Endothelial cell (in vitro differentiated cells): ENCODE measurements around the gene GREB1L. TPM values are rescaled to one million over a fixed set of nuclear protein-coding genes. Genes with fewer than 3 reads are reported as not detected.

ENCODE experiments used
- DNase-seq: peaks from one replicate; pipeline ENCODE4 v3.0.0; 2021; ENCODE audit warnings: low spot score
- H3K27ac Mint-ChIP-seq: one replicate; pipeline ENCODE4 v1.8.0; 2021; ENCODE audit warnings: mixed read lengths, inconsistent platforms; ENCODE audit not compliant: unreplicated experiment
- H3K27me3 Mint-ChIP-seq: one replicate; pipeline ENCODE4 v1.8.0; 2021; ENCODE audit warnings: mild to moderate bottlenecking, moderate library complexity, mixed read lengths, inconsistent platforms; ENCODE audit not compliant: unreplicated experiment
- H3K36me3 Mint-ChIP-seq: one replicate; pipeline ENCODE4 v1.8.0; 2021; ENCODE audit warnings: mild to moderate bottlenecking, low read depth, mixed read lengths, inconsistent platforms; ENCODE audit not compliant: unreplicated experiment
- H3K4me1 Mint-ChIP-seq: one replicate; pipeline ENCODE4 v1.8.0; 2021; ENCODE audit warnings: mild to moderate bottlenecking, mixed read lengths, inconsistent platforms; ENCODE audit not compliant: unreplicated experiment
- H3K4me3 Mint-ChIP-seq: one replicate; pipeline ENCODE4 v1.8.0; 2021; ENCODE audit warnings: mild to moderate bottlenecking, mixed read lengths, inconsistent platforms; ENCODE audit not compliant: unreplicated experiment
- H3K9me3 Mint-ChIP-seq: one replicate; pipeline ENCODE4 v1.8.0; 2021; ENCODE audit warnings: mixed read lengths, inconsistent platforms; ENCODE audit not compliant: unreplicated experiment
- total RNA-seq: library from RNA; stranded (reverse); fragmentation: NEBNext Ultra II Directional; extraction: Animal tissue kit (Norgen Biotek cat#: 25700); gene quantifications from one replicate; pipeline ENCODE4 v1.2.1, GENCODE V29; 2021; ENCODE audit not compliant: unreplicated experiment
- TF ChIP-seq, protein P1 (sequence below): fragments of 200-600 bp; sonication (generic); IDR thresholded peaks from one replicate; pipeline ENCODE4 v1.5.0; 2021; ENCODE audit warnings: antibody characterized with exemption; ENCODE audit not compliant: unreplicated experiment

The GREB1L gene
- total RNA-seq, 1 donor from 2014 or later: 105 TPM

- Mint-ChIP-seq H3K27ac (no peak overlapping the region), H3K4me3 (no peak overlapping the region), H3K4me1 (peaks cover 5% of the 10 kb centered on the region), H3K27me3 (no peaks in the 10 kb centered on the region), H3K9me3 (no peaks in the 10 kb centered on the region), H3K36me3 (peaks cover 29% of the 10 kb centered on the region)
- TF ChIP-seq, protein P1, sequence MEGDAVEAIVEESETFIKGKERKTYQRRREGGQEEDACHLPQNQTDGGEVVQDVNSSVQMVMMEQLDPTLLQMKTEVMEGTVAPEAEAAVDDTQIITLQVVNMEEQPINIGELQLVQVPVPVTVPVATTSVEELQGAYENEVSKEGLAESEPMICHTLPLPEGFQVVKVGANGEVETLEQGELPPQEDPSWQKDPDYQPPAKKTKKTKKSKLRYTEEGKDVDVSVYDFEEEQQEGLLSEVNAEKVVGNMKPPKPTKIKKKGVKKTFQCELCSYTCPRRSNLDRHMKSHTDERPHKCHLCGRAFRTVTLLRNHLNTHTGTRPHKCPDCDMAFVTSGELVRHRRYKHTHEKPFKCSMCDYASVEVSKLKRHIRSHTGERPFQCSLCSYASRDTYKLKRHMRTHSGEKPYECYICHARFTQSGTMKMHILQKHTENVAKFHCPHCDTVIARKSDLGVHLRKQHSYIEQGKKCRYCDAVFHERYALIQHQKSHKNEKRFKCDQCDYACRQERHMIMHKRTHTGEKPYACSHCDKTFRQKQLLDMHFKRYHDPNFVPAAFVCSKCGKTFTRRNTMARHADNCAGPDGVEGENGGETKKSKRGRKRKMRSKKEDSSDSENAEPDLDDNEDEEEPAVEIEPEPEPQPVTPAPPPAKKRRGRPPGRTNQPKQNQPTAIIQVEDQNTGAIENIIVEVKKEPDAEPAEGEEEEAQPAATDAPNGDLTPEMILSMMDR: no peak
- DNase-seq: no peak
Measured at GRCh38 chr18:21474621-21475020, 232.6 kb downstream of the GREB1L start.

- no peak for DNase-seq
Measured at GRCh38 chr18:21479721-21480120, 237.7 kb downstream of the GREB1L start.

DNA sequence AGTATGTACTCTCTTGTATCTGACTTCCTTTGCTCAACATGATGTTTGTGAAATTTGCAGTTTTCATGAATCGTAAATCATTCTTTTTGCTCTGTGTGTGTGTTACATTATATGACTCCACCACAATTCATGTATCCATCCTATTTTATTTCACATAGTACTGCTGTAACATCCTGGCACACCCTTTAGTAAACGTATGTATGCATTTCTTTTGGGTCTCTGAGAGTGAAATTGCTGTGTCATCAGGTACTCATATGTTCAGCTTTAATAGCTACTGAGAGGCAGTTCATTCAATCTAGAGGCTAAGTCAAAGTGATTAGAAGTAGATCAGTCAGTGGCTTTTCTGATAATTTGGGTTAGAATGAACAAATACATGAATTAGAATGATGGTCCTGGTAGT is 239.7 kb downstream of the GREB1L start:
- H3K4me3 Mint-ChIP-seq: no peak overlapping the region
- TF ChIP-seq, protein P1: no peak
- peaks cover 18% of the 10 kb centered on the region for H3K36me3 Mint-ChIP-seq
- no peak overlapping the region for H3K27ac Mint-ChIP-seq
- H3K27me3 Mint-ChIP-seq: peaks cover 2% of the 10 kb centered on the region
- no peaks in the 10 kb centered on the region for H3K9me3 Mint-ChIP-seq
- no peak for DNase-seq
- peaks cover 7% of the 10 kb centered on the region for H3K4me1 Mint-ChIP-seq

More at GRCh38 chr18:21479721-21480120, 237.7 kb downstream of the GREB1L start:
- peaks cover 2% of the 10 kb centered on the region for H3K27me3 Mint-ChIP-seq
- H3K9me3 Mint-ChIP-seq: no peaks in the 10 kb centered on the region
- H3K27ac Mint-ChIP-seq: no peak overlapping the region
- H3K36me3 Mint-ChIP-seq: peaks cover 14% of the 10 kb centered on the region
- TF ChIP-seq, protein P1: no peak
- no peak overlapping the region for H3K4me3 Mint-ChIP-seq
- no peaks in the 10 kb centered on the region for H3K4me1 Mint-ChIP-seq

GRCh38 chr18:21483051-21483450 is 241.0 kb downstream of the GREB1L start:
- Mint-ChIP-seq H3K27me3 (peaks cover 2% of the 10 kb centered on the region), H3K4me1 (peaks cover 7% of the 10 kb centered on the region), H3K4me3 (peak overlapping the region; percentile 29), H3K9me3 (no peaks in the 10 kb centered on the region), H3K36me3 (peaks cover 21% of the 10 kb centered on the region), H3K27ac (no peak overlapping the region)
- no peak for DNase-seq
- TF ChIP-seq, protein P1: no peak

DNA sequence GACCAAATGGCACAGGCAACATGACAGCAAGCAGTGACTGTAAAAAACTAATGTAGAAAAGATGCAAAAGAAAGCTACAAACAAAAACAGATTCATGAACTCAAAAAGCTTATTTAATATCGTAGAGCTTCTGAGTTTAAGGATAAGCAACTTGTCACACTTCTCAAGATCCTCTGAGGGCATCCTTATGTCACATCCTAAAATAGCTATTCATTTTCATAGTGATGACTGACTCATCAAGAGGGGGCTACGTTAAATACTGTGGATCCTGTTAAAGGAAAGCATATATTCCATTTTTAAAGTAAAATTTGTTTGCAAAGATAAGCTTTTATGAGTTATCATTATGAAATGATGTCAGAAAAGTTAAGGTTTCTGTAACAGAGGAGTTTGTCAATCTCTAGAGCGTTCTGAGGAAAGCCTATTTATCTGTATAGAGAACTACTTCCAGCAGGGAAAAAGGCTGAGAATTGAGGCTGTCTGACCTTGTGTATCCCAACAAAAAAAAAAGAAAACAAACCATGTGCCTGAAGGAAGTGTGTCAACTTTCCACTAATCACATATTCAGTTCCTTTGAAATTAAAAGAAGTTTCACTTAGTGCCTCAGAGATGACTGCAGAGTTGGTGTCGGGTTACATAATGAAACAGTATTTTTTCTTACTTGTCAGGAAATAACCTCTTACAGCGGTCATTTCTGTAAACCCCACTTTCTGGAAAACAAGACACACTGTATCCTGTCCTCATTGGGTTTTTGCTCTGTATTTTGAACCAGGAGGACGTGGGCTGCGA is 243.0 kb downstream of the GREB1L start:
- DNase-seq: no peak
- peaks cover 2% of the 10 kb centered on the region for H3K27me3 Mint-ChIP-seq
- TF ChIP-seq, protein P1: no peak
- H3K9me3 Mint-ChIP-seq: no peaks in the 10 kb centered on the region
- H3K36me3 Mint-ChIP-seq: peaks cover 30% of the 10 kb centered on the region
- no peak overlapping the region for H3K4me3 Mint-ChIP-seq
- no peak overlapping the region for H3K27ac Mint-ChIP-seq
- H3K4me1 Mint-ChIP-seq: peaks cover 7% of the 10 kb centered on the region
